22Rv1 (cell line): ENCODE data around the gene AGAP1.
"Not testable (repeated sequence)": the region's sequence is repeated elsewhere in the genome, so short reads cannot be mapped to it uniquely, and the experiment has no call there.

ENCODE experiments used
- H3K27ac ChIP-seq: fragments of 450-650 bp; 2 replicates; pipeline ENCODE4 v1.5.1; 2017
- CTCF ChIP-seq: fragments of 450-650 bp; IDR thresholded peaks from 2 replicates; pipeline ENCODE4 v1.5.1; 2017; ENCODE audit warnings: mild to moderate bottlenecking
- ZFX ChIP-seq: fragments of 450-650 bp; IDR thresholded peaks from 2 replicates; pipeline ENCODE4 v1.6.1; 2017; ENCODE audit warnings: antibody characterized with exemption, borderline replicate concordance

The AGAP1 gene

DNA sequence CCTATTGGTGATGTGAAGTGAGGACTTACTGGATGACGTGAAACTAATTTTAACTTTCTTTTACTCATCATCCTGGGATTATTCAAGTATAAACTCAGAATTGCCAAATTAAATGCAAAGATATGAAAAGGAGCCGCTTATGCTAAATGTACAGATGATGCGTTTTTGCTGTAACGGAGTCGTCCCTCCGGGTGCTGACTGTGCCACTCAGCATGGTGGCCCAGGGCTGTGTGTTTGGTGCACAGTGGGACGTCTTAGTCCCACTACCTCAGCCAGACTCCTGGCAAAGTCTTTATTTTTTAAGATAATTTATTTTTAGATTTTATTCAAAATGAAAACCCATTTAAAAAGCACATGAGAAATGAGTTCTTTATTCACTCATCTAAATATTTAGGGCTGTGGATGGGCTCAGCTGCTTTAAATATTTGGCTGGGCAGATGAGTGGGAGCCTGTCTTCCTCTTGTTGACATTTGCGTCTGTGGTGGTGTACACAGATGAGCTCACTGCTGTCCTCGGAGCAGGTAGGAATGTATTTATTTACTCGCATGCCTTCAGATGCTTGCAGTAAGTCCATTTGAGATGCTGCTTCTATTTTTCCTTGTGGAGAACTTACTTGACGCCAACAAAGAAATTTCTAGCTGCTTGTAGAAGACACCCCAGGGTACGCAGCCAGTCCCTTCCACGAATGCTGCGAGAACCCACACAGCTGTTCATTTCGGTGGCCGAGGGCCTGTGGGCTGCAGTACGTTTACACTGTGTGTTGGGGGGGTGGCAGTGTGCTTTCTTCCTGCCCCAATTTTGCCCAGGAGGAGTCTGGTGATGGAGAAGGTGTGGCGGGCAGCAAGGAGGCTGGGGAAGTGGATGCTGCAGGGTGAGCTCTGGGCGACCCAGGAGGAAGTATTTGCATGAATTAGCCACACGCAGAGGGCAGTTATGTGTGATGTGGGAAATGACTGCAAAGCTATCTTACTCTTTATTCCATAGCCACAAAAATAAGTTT, 105.0 kb downstream of the AGAP1 start:
- H3K27ac ChIP-seq, result no peak overlapping the region

DNA sequence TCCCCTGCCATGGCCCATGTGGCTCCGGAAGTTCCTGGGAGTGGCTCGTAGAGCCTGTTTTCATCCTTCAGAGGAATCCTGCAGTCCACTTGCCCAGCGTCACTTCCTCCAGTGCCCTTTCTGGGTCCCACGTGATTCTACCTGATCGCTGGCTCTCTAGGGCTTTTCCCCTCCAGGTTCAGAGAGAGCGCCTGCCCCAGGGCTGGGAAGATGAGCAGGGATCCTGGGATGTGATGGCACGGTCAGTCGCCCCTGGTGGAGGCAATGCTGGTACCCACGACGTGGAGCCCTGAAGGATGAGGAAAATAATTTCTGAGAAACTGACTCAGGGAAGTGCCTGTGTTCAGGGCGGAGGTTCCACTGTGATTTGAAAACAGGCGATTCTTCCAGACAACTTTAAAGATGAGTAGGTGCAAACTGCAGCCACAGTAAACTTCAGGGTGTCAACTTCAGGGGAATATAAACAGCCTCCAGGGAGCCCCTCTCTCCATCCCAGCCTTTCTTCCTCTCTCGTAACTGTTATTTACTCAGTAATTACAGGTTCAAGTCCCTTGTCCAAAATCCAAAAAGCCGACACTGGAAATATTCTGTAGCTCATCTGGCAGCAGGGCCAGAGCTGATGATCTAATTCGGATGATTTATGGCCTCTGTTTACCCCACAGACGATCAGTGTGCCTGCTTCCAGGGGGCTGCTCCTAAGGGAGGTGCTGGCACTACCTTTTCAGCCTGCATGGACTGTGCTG, 105.9 kb downstream of the AGAP1 start:
- TF ChIP-seq CTCF, result no peak
- no peak for TF ChIP-seq ZFX
- no peak overlapping the region for H3K27ac ChIP-seq

More for the DNA sequence above, 105.0 kb downstream of the AGAP1 start:
- TF ChIP-seq ZFX, result no peak
- TF ChIP-seq CTCF, result no peak

- TF ChIP-seq ZFX (no peak), CTCF (no peak)
Measured at GRCh38 chr2:235600406-235600805, 106.6 kb downstream of the AGAP1 start.

DNA sequence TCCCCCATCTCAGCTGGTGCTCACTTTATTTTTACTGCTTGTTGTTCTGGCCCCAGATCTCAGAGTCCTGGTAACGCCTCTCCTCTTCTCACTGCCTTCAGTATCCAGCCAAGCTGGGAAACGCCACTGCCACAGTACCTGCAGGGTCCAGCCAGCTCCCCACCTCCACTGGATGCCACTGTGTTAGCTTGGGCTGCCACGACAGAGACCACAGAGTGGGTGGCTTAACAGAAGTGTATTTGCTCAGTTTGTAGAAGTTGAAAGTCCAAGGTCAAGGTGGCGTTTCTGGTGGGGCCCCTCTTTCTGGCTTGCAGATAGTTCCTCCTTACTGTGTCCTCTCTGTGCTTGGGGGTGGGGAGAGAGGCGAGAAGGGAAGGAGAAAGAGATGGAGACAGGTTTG, 107.1 kb downstream of the AGAP1 start:
- TF ChIP-seq CTCF, result no peak
- no peak for TF ChIP-seq ZFX
- no peak overlapping the region for H3K27ac ChIP-seq

More at GRCh38 chr2:235600406-235600805, 106.6 kb downstream of the AGAP1 start:
- no peak overlapping the region for H3K27ac ChIP-seq

DNA sequence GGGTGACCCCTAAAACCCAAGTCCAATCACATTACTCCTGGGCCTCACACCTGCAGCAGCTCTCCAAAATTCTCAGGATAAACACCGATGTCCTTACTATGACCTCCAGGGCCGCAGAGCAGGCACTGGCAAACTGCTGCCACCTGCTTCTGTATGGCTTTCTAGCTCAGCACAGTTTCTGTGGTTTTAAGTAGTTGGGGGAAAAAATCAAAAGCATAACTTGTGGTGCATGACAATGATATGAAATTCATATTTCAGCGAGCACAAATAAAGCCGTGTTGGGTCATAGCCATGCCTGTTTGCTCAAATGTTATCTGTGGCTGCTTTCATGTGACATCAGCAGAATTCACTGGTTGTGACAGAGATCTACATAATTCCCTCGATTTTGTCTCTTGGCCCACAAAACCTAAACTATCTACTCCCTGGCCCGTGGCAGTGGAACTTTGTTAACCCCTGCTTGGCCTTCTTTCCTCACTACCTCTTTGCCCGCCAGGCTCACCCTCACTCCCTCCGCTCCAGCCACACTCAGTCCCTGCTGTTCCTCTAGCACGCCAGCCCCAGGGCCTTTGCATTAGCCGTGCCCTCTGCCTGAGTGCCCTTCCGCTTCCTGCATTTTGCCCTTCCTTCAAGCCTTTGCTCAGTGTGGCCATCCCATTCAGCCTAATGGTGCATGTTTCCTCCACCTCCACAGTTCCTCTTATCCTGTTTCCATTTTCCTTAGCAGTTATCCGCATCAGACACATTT, 108.3 kb downstream of the AGAP1 start:
- no peak overlapping the region for H3K27ac ChIP-seq
- TF ChIP-seq CTCF (no peak), ZFX (no peak)

DNA sequence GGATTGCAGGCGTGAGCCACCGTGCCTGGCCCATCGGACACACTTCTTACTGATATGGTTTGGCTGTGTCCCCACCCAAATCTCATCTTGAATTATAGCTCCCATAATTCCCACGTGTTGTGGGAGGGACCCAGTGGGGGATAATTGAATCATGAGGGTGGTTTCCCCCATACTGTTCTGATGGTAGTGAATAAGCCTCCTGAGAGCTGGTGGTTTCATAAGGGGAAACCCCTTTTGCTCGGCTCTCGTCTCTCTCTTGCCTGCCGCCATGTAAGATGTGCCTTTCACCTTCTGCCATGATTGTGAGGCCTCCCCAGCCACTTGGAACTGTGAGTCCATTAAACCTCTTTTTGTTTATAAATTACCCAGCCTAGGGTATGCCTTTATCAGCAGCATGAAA, 109.1 kb downstream of the AGAP1 start:
- not testable (repeated sequence) for H3K27ac ChIP-seq

- no peak overlapping the region for H3K27ac ChIP-seq
- TF ChIP-seq CTCF (no peak), ZFX (no peak)
Measured at GRCh38 chr2:235603659-235604058, 109.8 kb downstream of the AGAP1 start.
